ENCODE measurements around the gene NCK2. TPM values are rescaled to one million over a fixed set of nuclear protein-coding genes. Genes with fewer than 3 reads are reported as not detected.

Gene NCK2
- total and polyA plus RNA-seq, 2 donors from 2014 or later = 22.8 to 52.9 TPM

DNA sequence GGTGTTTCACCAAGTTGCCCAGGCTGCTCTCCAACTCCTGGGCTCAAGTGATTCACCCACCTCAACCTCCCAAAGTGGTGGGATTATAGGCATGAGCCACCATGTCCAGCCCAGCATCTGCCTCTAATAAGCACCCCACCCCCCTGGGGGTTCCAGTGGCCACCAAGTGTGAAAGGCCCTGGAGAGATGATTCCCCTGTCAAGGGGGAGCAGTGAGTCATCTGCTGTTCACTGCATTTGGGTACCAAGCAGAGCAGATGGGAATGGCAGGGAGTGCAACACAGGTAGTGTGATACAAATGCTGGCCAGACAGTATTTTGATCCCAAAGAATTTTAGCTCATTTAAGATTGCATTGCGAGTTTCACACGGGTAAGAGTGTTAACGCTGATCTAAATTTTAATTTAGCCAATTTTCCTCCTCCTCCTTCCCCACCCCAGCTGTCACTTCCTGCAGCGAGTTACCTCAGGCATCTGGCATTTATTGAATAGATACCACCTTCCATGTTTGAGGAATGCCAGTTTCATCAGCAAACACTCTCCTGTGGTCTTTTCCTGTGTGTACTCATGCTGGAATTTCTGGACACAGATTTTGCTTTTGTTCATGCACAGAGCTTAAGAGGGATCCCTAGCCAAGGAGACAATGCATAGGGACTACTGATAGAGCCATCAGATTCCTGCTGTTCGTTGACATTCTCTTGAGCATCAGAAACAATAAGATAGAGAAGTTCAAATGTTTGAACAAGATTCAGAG, 32.4 kb upstream of the NCK2 start:
- Histone ChIP-seq H3K9ac (ENCODE audit: low read length in 3 of 3) (no peak overlapping the region), H3K9me3 (ENCODE audit: control insufficient read depth in 2 of 3, insufficient read depth in 1 of 3, low read length in 3 of 3) (no peaks in the 10 kb centered on the region), H3K4me3 (ENCODE audit: low read length in 3 of 3) (no peak overlapping the region), H3K36me3 (ENCODE audit: control insufficient read depth in 2 of 3, insufficient read depth in 3 of 3, low read length in 3 of 3) (no peaks in the 10 kb centered on the region), H3K27me3 (ENCODE audit: control insufficient read depth, insufficient read depth, low read length) (no peaks in the 10 kb centered on the region), H3K4me1 (ENCODE audit: control insufficient read depth in 2 of 3, insufficient read depth in 2 of 3, low read depth in 1 of 3, low read length in 3 of 3) (no peaks in the 10 kb centered on the region), H3K27ac (ENCODE audit: low read depth in 2 of 2, low read length in 2 of 2) (no peak overlapping the region)
- TF ChIP-seq, protein P1, sequence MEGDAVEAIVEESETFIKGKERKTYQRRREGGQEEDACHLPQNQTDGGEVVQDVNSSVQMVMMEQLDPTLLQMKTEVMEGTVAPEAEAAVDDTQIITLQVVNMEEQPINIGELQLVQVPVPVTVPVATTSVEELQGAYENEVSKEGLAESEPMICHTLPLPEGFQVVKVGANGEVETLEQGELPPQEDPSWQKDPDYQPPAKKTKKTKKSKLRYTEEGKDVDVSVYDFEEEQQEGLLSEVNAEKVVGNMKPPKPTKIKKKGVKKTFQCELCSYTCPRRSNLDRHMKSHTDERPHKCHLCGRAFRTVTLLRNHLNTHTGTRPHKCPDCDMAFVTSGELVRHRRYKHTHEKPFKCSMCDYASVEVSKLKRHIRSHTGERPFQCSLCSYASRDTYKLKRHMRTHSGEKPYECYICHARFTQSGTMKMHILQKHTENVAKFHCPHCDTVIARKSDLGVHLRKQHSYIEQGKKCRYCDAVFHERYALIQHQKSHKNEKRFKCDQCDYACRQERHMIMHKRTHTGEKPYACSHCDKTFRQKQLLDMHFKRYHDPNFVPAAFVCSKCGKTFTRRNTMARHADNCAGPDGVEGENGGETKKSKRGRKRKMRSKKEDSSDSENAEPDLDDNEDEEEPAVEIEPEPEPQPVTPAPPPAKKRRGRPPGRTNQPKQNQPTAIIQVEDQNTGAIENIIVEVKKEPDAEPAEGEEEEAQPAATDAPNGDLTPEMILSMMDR (IDR thresholded peaks at IDR 0.05; ENCODE audit: borderline replicate concordance, extremely low read depth, insufficient read depth) = no peak
- FAIRE-seq = no peak
- no peak for DNase-seq
- intact Hi-C loops (cut with DNase I) = no loop called here

DNA sequence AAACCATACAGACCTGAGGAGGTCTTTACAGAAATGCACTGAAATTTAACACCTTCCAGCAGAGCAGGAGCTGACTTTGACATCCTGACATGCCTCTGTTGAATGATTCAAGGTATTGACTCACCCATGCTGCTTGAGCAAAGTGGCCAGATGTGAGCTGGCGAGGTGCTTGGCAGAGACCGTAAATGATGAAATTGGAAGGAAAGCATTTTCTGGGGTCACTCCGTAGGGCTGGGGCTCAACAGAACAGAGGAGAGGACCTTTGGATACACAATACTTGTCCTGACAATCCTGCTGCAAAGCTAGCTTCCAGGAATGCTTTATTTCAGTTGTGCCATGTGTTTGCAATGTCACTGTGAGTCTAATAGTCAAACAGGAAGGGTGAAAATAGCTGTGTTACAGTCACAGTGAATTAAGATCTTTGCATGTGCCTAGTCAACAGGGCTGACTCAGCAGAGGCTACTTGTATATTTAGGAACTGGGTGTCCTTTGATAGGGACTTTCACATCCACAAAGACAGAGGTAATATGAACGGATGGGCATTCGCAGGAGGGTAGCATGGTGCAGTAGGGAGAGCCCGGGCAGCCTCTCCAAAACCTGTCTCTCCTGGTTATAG, 31.6 kb upstream of the NCK2 start:
- Histone ChIP-seq H3K27ac (ENCODE audit: low read depth in 2 of 2, low read length in 2 of 2) (no peak overlapping the region), H3K9me3 (ENCODE audit: control insufficient read depth in 2 of 3, insufficient read depth in 1 of 3, low read length in 3 of 3) (no peaks in the 10 kb centered on the region), H3K36me3 (ENCODE audit: control insufficient read depth in 2 of 3, insufficient read depth in 3 of 3, low read length in 3 of 3) (no peaks in the 10 kb centered on the region), H3K4me3 (ENCODE audit: low read length in 3 of 3) (no peak overlapping the region), H3K27me3 (ENCODE audit: control insufficient read depth, insufficient read depth, low read length) (no peaks in the 10 kb centered on the region), H3K9ac (ENCODE audit: low read length in 3 of 3) (no peak overlapping the region), H3K4me1 (ENCODE audit: control insufficient read depth in 2 of 3, insufficient read depth in 2 of 3, low read depth in 1 of 3, low read length in 3 of 3) (no peaks in the 10 kb centered on the region)
- TF ChIP-seq, protein P1 (IDR thresholded peaks at IDR 0.05; ENCODE audit: borderline replicate concordance, extremely low read depth, insufficient read depth) = no peak
- no peak for DNase-seq
- FAIRE-seq = no peak
- intact Hi-C loops (cut with DNase I) = no loop called here

DNA sequence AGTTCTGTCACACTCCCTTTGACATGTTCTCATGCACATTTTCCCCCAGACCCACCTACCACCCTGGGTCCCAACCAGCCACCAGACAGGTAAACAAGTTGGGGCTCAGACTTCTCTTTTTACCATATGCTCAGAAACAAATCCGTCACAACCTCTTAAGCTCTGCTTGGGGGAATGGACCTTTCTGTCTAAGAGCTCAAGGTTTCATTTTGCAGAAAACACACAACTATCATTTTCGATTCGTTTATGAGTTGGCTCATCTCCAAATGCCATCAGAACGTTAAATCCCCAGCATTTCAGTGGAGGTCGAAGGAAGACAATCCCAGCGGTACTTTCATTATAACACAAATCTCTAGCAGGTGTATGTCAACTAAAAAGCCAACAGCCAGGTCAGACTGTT, 30.6 kb upstream of the NCK2 start:
- Histone ChIP-seq H3K27me3 (ENCODE audit: control insufficient read depth, insufficient read depth, low read length) (no peaks in the 10 kb centered on the region), H3K9ac (ENCODE audit: low read length in 3 of 3) (no peak overlapping the region), H3K27ac (ENCODE audit: low read depth in 2 of 2, low read length in 2 of 2) (no peak overlapping the region), H3K4me3 (ENCODE audit: low read length in 3 of 3) (no peak overlapping the region), H3K9me3 (ENCODE audit: control insufficient read depth in 2 of 3, insufficient read depth in 1 of 3, low read length in 3 of 3) (no peaks in the 10 kb centered on the region), H3K4me1 (ENCODE audit: control insufficient read depth in 2 of 3, insufficient read depth in 2 of 3, low read depth in 1 of 3, low read length in 3 of 3) (no peaks in the 10 kb centered on the region), H3K36me3 (ENCODE audit: control insufficient read depth in 2 of 3, insufficient read depth in 3 of 3, low read length in 3 of 3) (no peaks in the 10 kb centered on the region)
- intact Hi-C loops (cut with DNase I) = no loop called here
- TF ChIP-seq, protein P1 (IDR thresholded peaks at IDR 0.05; ENCODE audit: borderline replicate concordance, extremely low read depth, insufficient read depth) = no peak
- FAIRE-seq (no peak), DNase-seq (no peak)

Measured in kidney (tissue), 14 donors.